ENCODE data around the gene CEP170B. TPM values are rescaled to one million over a fixed set of nuclear protein-coding genes. Genes with fewer than 3 reads are reported as not detected.

The CEP170B gene
- total and polyA plus RNA-seq, 2 of the 8 experiments (the other 6 are each of a cell fraction or from before 2014, with no cell fraction given), result 9.1 to 33.8 TPM

- TF ChIP-seq, protein P1, sequence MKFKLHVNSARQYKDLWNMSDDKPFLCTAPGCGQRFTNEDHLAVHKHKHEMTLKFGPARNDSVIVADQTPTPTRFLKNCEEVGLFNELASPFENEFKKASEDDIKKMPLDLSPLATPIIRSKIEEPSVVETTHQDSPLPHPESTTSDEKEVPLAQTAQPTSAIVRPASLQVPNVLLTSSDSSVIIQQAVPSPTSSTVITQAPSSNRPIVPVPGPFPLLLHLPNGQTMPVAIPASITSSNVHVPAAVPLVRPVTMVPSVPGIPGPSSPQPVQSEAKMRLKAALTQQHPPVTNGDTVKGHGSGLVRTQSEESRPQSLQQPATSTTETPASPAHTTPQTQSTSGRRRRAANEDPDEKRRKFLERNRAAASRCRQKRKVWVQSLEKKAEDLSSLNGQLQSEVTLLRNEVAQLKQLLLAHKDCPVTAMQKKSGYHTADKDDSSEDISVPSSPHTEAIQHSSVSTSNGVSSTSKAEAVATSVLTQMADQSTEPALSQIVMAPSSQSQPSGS (IDR thresholded peaks at IDR 0.05; ENCODE audit: low read length), result no peak
- TF ChIP-seq CEBPB (IDR thresholded peaks at IDR 0.05; ENCODE audit: low read depth, low read length), result no peak
- TF ChIP-seq RAD21 (IDR thresholded peaks at IDR 0.05 in 1 of 2, conservative IDR thresholded peaks at IDR 0.05 in 1 of 2; ENCODE audit: low read depth in 2 of 2, low read length in 2 of 2), result no peak
- no peak for TF ChIP-seq EZH2 (IDR thresholded peaks at IDR 0.05; ENCODE audit: low read depth, low read length, severe bottlenecking)
- TF ChIP-seq SRF (IDR thresholded peaks at IDR 0.05; ENCODE audit: low read depth, low read length), result no peak
- no peak for TF ChIP-seq SIN3A (conservative IDR thresholded peaks at IDR 0.05 in 1 of 2, IDR thresholded peaks at IDR 0.05 in 1 of 2; ENCODE audit: low read depth in 1 of 2, low read length in 2 of 2)
- TF ChIP-seq CHD2 (IDR thresholded peaks at IDR 0.05; ENCODE audit: low read length), result no peak
- no peak for TF ChIP-seq GTF2F1 (IDR thresholded peaks at IDR 0.05; ENCODE audit: borderline replicate concordance, low read depth, low read length)
- no peak for TF ChIP-seq RXRA (IDR thresholded peaks at IDR 0.05; ENCODE audit: insufficient read depth, low read depth, low read length)
- no peak for TF ChIP-seq ATF3 (IDR thresholded peaks at IDR 0.05; ENCODE audit: insufficient read depth, low read depth, low read length)
- TF ChIP-seq POU5F1 (IDR thresholded peaks at IDR 0.05; ENCODE audit: low read depth, low read length), result no peak
- no peak for TF ChIP-seq HDAC6 (IDR thresholded peaks at IDR 0.05; ENCODE audit: low read depth, low read length)
These were observed 23.7 kb downstream of the CEP170B start (continued) for GRCh38 chr14:104888489-104889374.

All from H1 (cell line).